ENCODE measurements around the gene ARL13B.
"Not testable (repeated sequence)": the region's sequence is repeated elsewhere in the genome, so short reads cannot be mapped to it uniquely, and the experiment has no call there.

The ARL13B gene

GRCh38 chr3:94028093-94028837, 48.3 kb downstream of the ARL13B start, which contains the start of gene STX19:
Gene STX19, minus strand, starts transcription at chr3:94028597. Its CDS starts 13,328 bp downstream, at chr3:94015269.
- DNase-seq (ENCODE audit: low read depth), result peak; percentile 95
- peak within 1 kb of the TSS; percentile 74 for H3K4me3 ChIP-seq (ENCODE audit: low read depth, low read length)

GRCh38 chr3:94036909-94037507, 57.1 kb downstream of the ARL13B start:
- peak; percentile 49 for DNase-seq (ENCODE audit: low read depth)
- no peak overlapping the region for H3K4me3 ChIP-seq (ENCODE audit: low read depth, low read length)
- TF ChIP-seq CTCF (IDR thresholded peaks at IDR 0.05; ENCODE audit: control insufficient read depth, extremely low read depth, insufficient read depth), result peak; percentile 39

More at GRCh38 chr3:94028093-94028837, 48.3 kb downstream of the ARL13B start, which contains the start of gene STX19:
- TF ChIP-seq CTCF (IDR thresholded peaks at IDR 0.05; ENCODE audit: control insufficient read depth, extremely low read depth, insufficient read depth), result no peak

GRCh38 chr3:94043285-94043684, 63.3 kb downstream of the ARL13B start:
- H3K4me3 ChIP-seq (ENCODE audit: low read depth, low read length), result no peak overlapping the region
- TF ChIP-seq CTCF (IDR thresholded peaks at IDR 0.05; ENCODE audit: control insufficient read depth, extremely low read depth, insufficient read depth), result no peak
- DNase-seq (ENCODE audit: low read depth), result no peak

- DNase-seq (ENCODE audit: low read depth); H3K4me3 ChIP-seq (ENCODE audit: low read depth, low read length): not testable (repeated sequence)
Measured at GRCh38 chr3:94044100-94044936, 64.4 kb downstream of the ARL13B start.

GRCh38 chr3:94046533-94046932, 66.6 kb downstream of the ARL13B start:
- no peak for TF ChIP-seq CTCF (IDR thresholded peaks at IDR 0.05; ENCODE audit: control insufficient read depth, extremely low read depth, insufficient read depth)
- H3K4me3 ChIP-seq (ENCODE audit: low read depth, low read length), result no peak overlapping the region
- no peak for DNase-seq (ENCODE audit: low read depth)

GRCh38 chr3:94049267-94049666, 69.3 kb downstream of the ARL13B start:
- no peak overlapping the region for H3K4me3 ChIP-seq (ENCODE audit: low read depth, low read length)
- no peak for DNase-seq (ENCODE audit: low read depth)
- TF ChIP-seq CTCF (IDR thresholded peaks at IDR 0.05; ENCODE audit: control insufficient read depth, extremely low read depth, insufficient read depth), result no peak

GRCh38 chr3:94050546-94050945, 70.6 kb downstream of the ARL13B start:
- DNase-seq (ENCODE audit: low read depth), result no peak
- no peak overlapping the region for H3K4me3 ChIP-seq (ENCODE audit: low read depth, low read length)
- TF ChIP-seq CTCF (IDR thresholded peaks at IDR 0.05; ENCODE audit: control insufficient read depth, extremely low read depth, insufficient read depth), result no peak

All from LNCaP clone FGC (cell line).